ENCODE results near the gene PANK1.

- TF ChIP-seq CTCF (IDR thresholded peaks at IDR 0.05; ENCODE audit: low read depth, low read length, poor library complexity, severe bottlenecking): no peak
- TF ChIP-seq EZH2phosphoT487 (IDR thresholded peaks at IDR 0.05; ENCODE audit: borderline replicate concordance, low read length): no peak
Observed at GRCh38 chr10:89593043-89593442, 52.0 kb downstream of the PANK1 start.

All from DOHH2 (cell line).